Astrocyte (in vitro differentiated cells and primary cell): ENCODE data around the gene TARS3. TPM values are rescaled to one million over a fixed set of nuclear protein-coding genes. Genes with fewer than 3 reads are reported as not detected.

Source experiments
- DNase-seq: peaks from one replicate; pipeline ENCODE4 v3.0.0-alpha.2; 2010; ENCODE audit warnings: low read depth
- FAIRE-seq: peaks from 2 replicates; lab custom pipeline; 2011; peaks lifted over from hg19 to GRCh38; lab: Jason Lieb, UNC
- H2AFZ ChIP-seq: 2 replicates; pipeline ENCODE4 v1.6.0; 2012; ENCODE audit warnings: low read depth, low read length, inconsistent platforms
- H3K27ac ChIP-seq: 2 replicates; pipeline ENCODE4 v1.5.1; 2011; ENCODE audit warnings: low read depth, low read length, inconsistent platforms
- H3K27me3 ChIP-seq: 2 replicates; pipeline ENCODE4 v1.6.0; 2011; ENCODE audit warnings: low read length, inconsistent platforms; ENCODE audit not compliant: insufficient read depth
- H3K36me3 ChIP-seq: 2 replicates; pipeline ENCODE4 v1.5.1; 2011; ENCODE audit warnings: low read length, inconsistent platforms; ENCODE audit not compliant: insufficient read depth
- H3K4me1 ChIP-seq: 2 replicates; pipeline ENCODE4 v1.5.1; 2011; ENCODE audit warnings: low read length, inconsistent platforms; ENCODE audit not compliant: insufficient read depth
- H3K4me2 ChIP-seq: 2 replicates; pipeline ENCODE4 v1.6.0; 2012; ENCODE audit warnings: low read length, inconsistent platforms
- H3K4me3 ChIP-seq: 2 replicates; pipeline ENCODE4 v1.5.1; 2011; ENCODE audit warnings: low read depth, mild to moderate bottlenecking, low read length, inconsistent platforms; ENCODE audit not compliant: insufficient read depth
- H3K79me2 ChIP-seq: 2 replicates; pipeline ENCODE4 v1.6.0; 2012; ENCODE audit warnings: mild to moderate bottlenecking, low read length, inconsistent platforms; ENCODE audit not compliant: insufficient read depth
- H3K9ac ChIP-seq: 2 replicates; pipeline ENCODE4 v1.6.0; 2012; ENCODE audit warnings: mild to moderate bottlenecking, low read length, inconsistent platforms
- H3K9me3 ChIP-seq: 2 replicates; pipeline ENCODE4 v1.5.1; 2012; ENCODE audit warnings: low read depth, mild to moderate bottlenecking, low read length, inconsistent platforms; ENCODE audit not compliant: insufficient read depth
- H4K20me1 ChIP-seq: 2 replicates; pipeline ENCODE4 v1.6.0; 2012; ENCODE audit warnings: low read length, inconsistent platforms; ENCODE audit not compliant: insufficient read depth
- H3K27ac Mint-ChIP-seq: one replicate; pipeline ENCODE4 v1.8.0; 2021; ENCODE audit warnings: mild to moderate bottlenecking, mixed read lengths; ENCODE audit not compliant: unreplicated experiment
- H3K27me3 Mint-ChIP-seq: one replicate; pipeline ENCODE4 v1.8.0; 2021; ENCODE audit warnings: low read depth, mixed read lengths; ENCODE audit not compliant: unreplicated experiment
- H3K36me3 Mint-ChIP-seq: one replicate; pipeline ENCODE4 v1.8.0; 2021; ENCODE audit warnings: low read depth, mixed read lengths; ENCODE audit not compliant: unreplicated experiment
- H3K4me1 Mint-ChIP-seq: one replicate; pipeline ENCODE4 v1.8.0; 2021; ENCODE audit warnings: low read depth, mixed read lengths; ENCODE audit not compliant: unreplicated experiment
- H3K4me3 Mint-ChIP-seq: one replicate; pipeline ENCODE4 v1.8.0; 2021; ENCODE audit warnings: mild to moderate bottlenecking, moderate library complexity, mixed read lengths; ENCODE audit not compliant: unreplicated experiment
- H3K9me3 Mint-ChIP-seq: one replicate; pipeline ENCODE4 v1.8.0; 2021; ENCODE audit warnings: mild to moderate bottlenecking, mixed read lengths; ENCODE audit not compliant: unreplicated experiment
- EZH2 ChIP-seq: IDR thresholded peaks from 2 replicates; pipeline ENCODE4 v1.6.1; 2012; ENCODE audit warnings: mild to moderate bottlenecking, low read length, inconsistent platforms; ENCODE audit not compliant: insufficient read depth
- total RNA-seq: library from RNA; stranded (reverse); gene quantifications from 2 replicates; pipeline ENCODE4 v1.2.1, GENCODE V29; 2021
- TF ChIP-seq, protein P1 (sequence below): IDR thresholded peaks from 2 replicates; pipeline ENCODE4 v1.5.1; 2011; ENCODE audit warnings: low read depth, mild to moderate bottlenecking, inconsistent platforms, low read length, moderate library complexity; ENCODE audit not compliant: insufficient read depth

The TARS3 gene
- total RNA-seq, 1 donor from 2014 or later, result 15.7 TPM

DNA sequence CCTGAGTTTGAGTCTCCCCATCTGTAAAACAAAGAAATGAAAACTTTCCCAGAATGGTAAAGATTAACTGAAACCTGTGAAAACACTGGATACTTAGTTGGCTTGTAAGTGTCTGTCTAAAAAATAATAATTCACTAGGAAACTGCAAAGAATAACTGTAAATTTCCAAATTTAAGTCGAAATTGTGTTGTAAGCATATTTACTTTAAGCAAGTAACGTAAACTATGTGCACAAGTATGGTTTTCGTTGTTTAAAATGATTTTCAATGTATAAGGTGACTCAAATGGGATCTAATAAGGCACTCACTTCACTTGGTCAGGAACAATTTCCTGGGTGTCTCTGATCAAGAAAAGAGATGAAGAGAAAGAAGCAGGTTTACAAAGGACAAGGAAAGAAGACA is 8.5 kb upstream of the TARS3 start:
- Histone ChIP-seq H2AFZ (no peak overlapping the region), H3K4me1 (no peaks in the 10 kb centered on the region), H3K4me2 (no peak overlapping the region), H3K27me3 (no peaks in the 10 kb centered on the region), H3K27ac (no peak overlapping the region), H3K9me3 (no peaks in the 10 kb centered on the region), H3K36me3 (no peaks in the 10 kb centered on the region), H4K20me1 (no peaks in the 10 kb centered on the region), H3K9ac (no peak overlapping the region), H3K4me3 (no peak overlapping the region), H3K79me2 (no peaks in the 10 kb centered on the region)
- Mint-ChIP-seq H3K27ac (no peak overlapping the region), H3K9me3 (no peaks in the 10 kb centered on the region), H3K4me1 (no peaks in the 10 kb centered on the region), H3K4me3 (no peak overlapping the region), H3K36me3 (peaks cover 2% of the 10 kb centered on the region), H3K27me3 (peaks cover 2% of the 10 kb centered on the region)
- DNase-seq (no peak), FAIRE-seq (no peak)
- TF ChIP-seq, protein P1, sequence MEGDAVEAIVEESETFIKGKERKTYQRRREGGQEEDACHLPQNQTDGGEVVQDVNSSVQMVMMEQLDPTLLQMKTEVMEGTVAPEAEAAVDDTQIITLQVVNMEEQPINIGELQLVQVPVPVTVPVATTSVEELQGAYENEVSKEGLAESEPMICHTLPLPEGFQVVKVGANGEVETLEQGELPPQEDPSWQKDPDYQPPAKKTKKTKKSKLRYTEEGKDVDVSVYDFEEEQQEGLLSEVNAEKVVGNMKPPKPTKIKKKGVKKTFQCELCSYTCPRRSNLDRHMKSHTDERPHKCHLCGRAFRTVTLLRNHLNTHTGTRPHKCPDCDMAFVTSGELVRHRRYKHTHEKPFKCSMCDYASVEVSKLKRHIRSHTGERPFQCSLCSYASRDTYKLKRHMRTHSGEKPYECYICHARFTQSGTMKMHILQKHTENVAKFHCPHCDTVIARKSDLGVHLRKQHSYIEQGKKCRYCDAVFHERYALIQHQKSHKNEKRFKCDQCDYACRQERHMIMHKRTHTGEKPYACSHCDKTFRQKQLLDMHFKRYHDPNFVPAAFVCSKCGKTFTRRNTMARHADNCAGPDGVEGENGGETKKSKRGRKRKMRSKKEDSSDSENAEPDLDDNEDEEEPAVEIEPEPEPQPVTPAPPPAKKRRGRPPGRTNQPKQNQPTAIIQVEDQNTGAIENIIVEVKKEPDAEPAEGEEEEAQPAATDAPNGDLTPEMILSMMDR, result no peak
- no peak for TF ChIP-seq EZH2

DNA sequence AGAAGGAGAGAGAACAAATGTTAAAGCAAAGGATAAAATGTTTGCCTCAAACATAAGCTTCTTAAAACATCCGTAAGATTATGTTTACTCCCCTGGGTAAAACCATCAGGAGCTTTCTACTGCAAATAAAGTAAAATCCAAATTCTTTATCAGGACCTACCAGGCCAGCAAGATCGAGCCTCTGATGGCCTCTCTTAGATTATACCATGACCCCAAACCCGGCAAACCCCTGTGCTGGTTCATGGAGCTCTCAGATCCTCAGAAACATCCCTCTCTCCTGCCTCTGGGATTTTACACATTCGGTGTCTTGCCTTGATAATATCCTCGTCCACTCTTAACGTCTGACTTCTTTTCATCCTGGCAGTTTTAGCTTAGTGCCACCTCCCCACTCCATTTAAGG is 7.5 kb upstream of the TARS3 start:
- no peak overlapping the region for H3K9ac ChIP-seq
- no peaks in the 10 kb centered on the region for H3K4me1 ChIP-seq
- no peak overlapping the region for H3K4me3 ChIP-seq
- Mint-ChIP-seq H3K4me1 (no peaks in the 10 kb centered on the region), H3K27ac (no peak overlapping the region), H3K9me3 (no peaks in the 10 kb centered on the region), H3K36me3 (no peaks in the 10 kb centered on the region), H3K4me3 (no peak overlapping the region), H3K27me3 (peaks cover 2% of the 10 kb centered on the region)
- H3K9me3 ChIP-seq, result no peaks in the 10 kb centered on the region
- no peak for TF ChIP-seq EZH2
- TF ChIP-seq, protein P1, result no peak
- H3K27ac ChIP-seq, result no peak overlapping the region
- no peaks in the 10 kb centered on the region for H3K79me2 ChIP-seq
- H3K27me3 ChIP-seq, result no peaks in the 10 kb centered on the region
- FAIRE-seq (no peak), DNase-seq (no peak)
- no peak overlapping the region for H3K4me2 ChIP-seq
- H4K20me1 ChIP-seq, result no peaks in the 10 kb centered on the region
- H2AFZ ChIP-seq, result no peak overlapping the region
- no peaks in the 10 kb centered on the region for H3K36me3 ChIP-seq

DNA sequence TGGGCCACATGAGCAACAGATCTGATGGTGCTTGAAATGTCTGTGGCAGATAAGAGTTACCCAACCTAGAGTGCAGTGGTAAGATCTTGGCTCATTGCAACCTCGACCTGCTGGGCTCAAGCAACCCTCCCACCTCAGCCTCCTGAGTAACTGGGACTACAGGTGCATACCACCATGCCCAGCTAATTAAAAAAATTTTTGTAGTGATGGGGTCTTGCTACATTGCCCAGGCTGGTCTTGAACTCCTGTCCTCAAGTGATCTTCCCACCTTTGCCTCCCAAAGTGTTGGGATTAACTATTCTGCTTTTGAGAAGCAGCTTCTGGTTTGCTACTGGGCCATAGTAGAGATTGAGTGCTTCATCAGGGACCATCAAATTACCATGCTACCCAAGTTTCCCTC is 2.9 kb upstream of the TARS3 start:
- no peak overlapping the region for H3K27ac ChIP-seq
- no peak for FAIRE-seq

More for the DNA sequence above, 2.9 kb upstream of the TARS3 start:
- TF ChIP-seq, protein P1, result no peak
- no peak for TF ChIP-seq EZH2
- no peaks in the 10 kb centered on the region for H3K9me3 Mint-ChIP-seq
- no peak overlapping the region for H3K4me3 ChIP-seq
- DNase-seq, result no peak
- no peak overlapping the region for H3K27ac Mint-ChIP-seq
- H3K36me3 Mint-ChIP-seq, result peaks cover 1% of the 10 kb centered on the region
- H2AFZ ChIP-seq, result no peak overlapping the region
- no peak overlapping the region for H3K4me3 Mint-ChIP-seq
- H3K4me1 ChIP-seq, result peaks cover 7% of the 10 kb centered on the region
- no peaks in the 10 kb centered on the region for H3K79me2 ChIP-seq
- H3K36me3 ChIP-seq, result no peaks in the 10 kb centered on the region
- H3K9me3 ChIP-seq, result no peaks in the 10 kb centered on the region
- peaks cover 8% of the 10 kb centered on the region for H4K20me1 ChIP-seq
- H3K27me3 Mint-ChIP-seq, result peaks cover 2% of the 10 kb centered on the region
- no peaks in the 10 kb centered on the region for H3K4me1 Mint-ChIP-seq
- H3K4me2 ChIP-seq, result no peak overlapping the region
- H3K9ac ChIP-seq, result no peak overlapping the region
- H3K27me3 ChIP-seq, result no peaks in the 10 kb centered on the region
